Measurements from ENCODE around the gene SIGLEC11. TPM values are rescaled to one million over a fixed set of nuclear protein-coding genes. Genes with fewer than 3 reads are reported as not detected.

The SIGLEC11 gene
- total and polyA plus RNA-seq, 2 of the 13 experiments (the other 11 are each of a cell fraction or from before 2014, with no cell fraction given): not detected

- Histone ChIP-seq H3K4me2 (ENCODE audit: low read depth, low read length) (no peak overlapping the region), H3K4me3 (replicated peaks in 1 of 3; ENCODE audit: insufficient read depth in 1 of 3, low read depth in 2 of 3, low read length in 3 of 3) (no peak overlapping the region), H3K36me3 (replicated peaks in 1 of 2; ENCODE audit: control insufficient read depth in 1 of 2, insufficient read depth in 2 of 2, low read length in 2 of 2) (peaks cover 2 to 3% of the 10 kb centered on the region in 2 experiments; a peak in 1 of 5 replicates), H3K79me2 (ENCODE audit: insufficient read depth, low read length) (no peaks in the 10 kb centered on the region), H3K9me3 (ENCODE audit: low read length) (no peaks in the 10 kb centered on the region), H3K4me1 (ENCODE audit: insufficient read depth, low read length) (no peaks in the 10 kb centered on the region), H4K20me1 (ENCODE audit: insufficient read depth, low read length) (peaks cover 20% of the 10 kb centered on the region; the same call in 1 of the 2 replicates), H3K27ac (ENCODE audit: extremely low read length, insufficient read depth, low read length) (no peak overlapping the region), H3K27me3 (ENCODE audit: control insufficient read depth in 1 of 2, insufficient read depth in 2 of 2, low read length in 2 of 2) (no peaks in the 10 kb centered on the region), H3K9ac (ENCODE audit: insufficient read depth, low read depth, low read length) (no peak overlapping the region), H2AFZ (ENCODE audit: low read length) (no peak overlapping the region)
- ChIA-PET POLR2A (no interaction called here), CTCF (ENCODE audit: low intra/inter-chr PET ratio, low total read pairs) (no interaction called here)
- in situ Hi-C loops (cut with HindIII; ENCODE audit: extremely low pct_ligation_motif_present, low pct_unique_long_range_greater_than_20kb) (no loop called here), intact Hi-C loops (cut with micrococcal nuclease; ENCODE audit: unreplicated experiment) (no loop called here)
- BruUV-seq (replicated peaks): no TSS peak
- 93% methylated on average over 10 of the region's 10 CpGs for WGBS (ENCODE audit: low lambda C conversion rate)
- FAIRE-seq (no peak), DNase-seq (ENCODE audit: low spot score) (no peak), ATAC-seq (no peak)
- TF ChIP-seq, protein P1, sequence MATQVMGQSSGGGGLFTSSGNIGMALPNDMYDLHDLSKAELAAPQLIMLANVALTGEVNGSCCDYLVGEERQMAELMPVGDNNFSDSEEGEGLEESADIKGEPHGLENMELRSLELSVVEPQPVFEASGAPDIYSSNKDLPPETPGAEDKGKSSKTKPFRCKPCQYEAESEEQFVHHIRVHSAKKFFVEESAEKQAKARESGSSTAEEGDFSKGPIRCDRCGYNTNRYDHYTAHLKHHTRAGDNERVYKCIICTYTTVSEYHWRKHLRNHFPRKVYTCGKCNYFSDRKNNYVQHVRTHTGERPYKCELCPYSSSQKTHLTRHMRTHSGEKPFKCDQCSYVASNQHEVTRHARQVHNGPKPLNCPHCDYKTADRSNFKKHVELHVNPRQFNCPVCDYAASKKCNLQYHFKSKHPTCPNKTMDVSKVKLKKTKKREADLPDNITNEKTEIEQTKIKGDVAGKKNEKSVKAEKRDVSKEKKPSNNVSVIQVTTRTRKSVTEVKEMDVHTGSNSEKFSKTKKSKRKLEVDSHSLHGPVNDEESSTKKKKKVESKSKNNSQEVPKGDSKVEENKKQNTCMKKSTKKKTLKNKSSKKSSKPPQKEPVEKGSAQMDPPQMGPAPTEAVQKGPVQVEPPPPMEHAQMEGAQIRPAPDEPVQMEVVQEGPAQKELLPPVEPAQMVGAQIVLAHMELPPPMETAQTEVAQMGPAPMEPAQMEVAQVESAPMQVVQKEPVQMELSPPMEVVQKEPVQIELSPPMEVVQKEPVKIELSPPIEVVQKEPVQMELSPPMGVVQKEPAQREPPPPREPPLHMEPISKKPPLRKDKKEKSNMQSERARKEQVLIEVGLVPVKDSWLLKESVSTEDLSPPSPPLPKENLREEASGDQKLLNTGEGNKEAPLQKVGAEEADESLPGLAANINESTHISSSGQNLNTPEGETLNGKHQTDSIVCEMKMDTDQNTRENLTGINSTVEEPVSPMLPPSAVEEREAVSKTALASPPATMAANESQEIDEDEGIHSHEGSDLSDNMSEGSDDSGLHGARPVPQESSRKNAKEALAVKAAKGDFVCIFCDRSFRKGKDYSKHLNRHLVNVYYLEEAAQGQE (IDR thresholded peaks at IDR 0.05; ENCODE audit: borderline replicate concordance in 1 of 2, low read depth in 1 of 2, low read length in 2 of 2): 0 out of 4 replicates have a peak, but pooled peaks of 1 of the 2 experiments have one; percentile 15
- no peak for TF ChIP-seq EED (CRISPR knock-in tag; IDR thresholded peaks at IDR 0.05)
Observed at GRCh38 chr19:49986354-49986753, 25.4 kb upstream of the SIGLEC11 start.

- 92% methylated on average over 3 of the region's 3 CpGs for WGBS (ENCODE audit: low lambda C conversion rate)
- intact Hi-C loops (cut with micrococcal nuclease; ENCODE audit: unreplicated experiment): no loop called here
- no peak for FAIRE-seq
Observed at GRCh38 chr19:49985871-49986270, 24.9 kb upstream of the SIGLEC11 start.

More at GRCh38 chr19:49985871-49986270, 24.9 kb upstream of the SIGLEC11 start:
- Histone ChIP-seq H3K9ac (ENCODE audit: insufficient read depth, low read depth, low read length) (no peak overlapping the region), H3K79me2 (ENCODE audit: insufficient read depth, low read length) (no peaks in the 10 kb centered on the region), H3K9me3 (ENCODE audit: low read length) (no peaks in the 10 kb centered on the region), H3K4me3 (replicated peaks in 1 of 3; ENCODE audit: insufficient read depth in 1 of 3, low read depth in 2 of 3, low read length in 3 of 3) (no peak overlapping the region), H4K20me1 (ENCODE audit: insufficient read depth, low read length) (peaks cover 20% of the 10 kb centered on the region; the same call in 1 of the 2 replicates), H3K27ac (ENCODE audit: extremely low read length, insufficient read depth, low read length) (no peak overlapping the region), H3K36me3 (replicated peaks in 1 of 2; ENCODE audit: control insufficient read depth in 1 of 2, insufficient read depth in 2 of 2, low read length in 2 of 2) (peaks cover 1 to 3% of the 10 kb centered on the region in 2 experiments; a peak in 1 of 5 replicates), H3K27me3 (ENCODE audit: control insufficient read depth in 1 of 2, insufficient read depth in 2 of 2, low read length in 2 of 2) (no peaks in the 10 kb centered on the region), H2AFZ (ENCODE audit: low read length) (no peak overlapping the region), H3K4me1 (ENCODE audit: insufficient read depth, low read length) (no peaks in the 10 kb centered on the region), H3K4me2 (ENCODE audit: low read depth, low read length) (no peak overlapping the region)
- no peak for DNase-seq (ENCODE audit: low spot score)
- TF ChIP-seq ZNF713 (CRISPR knock-in tag; IDR thresholded peaks at IDR 0.05) (no peak), POLR2G (IDR thresholded peaks at IDR 0.05; ENCODE audit: low read depth, low read length) (no peak)
- in situ Hi-C loops (cut with HindIII; ENCODE audit: extremely low pct_ligation_motif_present, low pct_unique_long_range_greater_than_20kb): no loop called here
- ATAC-seq: no peak
- ChIA-PET POLR2A (no interaction called here), CTCF (ENCODE audit: low intra/inter-chr PET ratio, low total read pairs) (no interaction called here)
- no TSS peak for BruUV-seq (replicated peaks)
